NCI-H1694 treated with DMSO at 0.1 percent for 48 hours (cell line): ENCODE results near the gene TBC1D20.
A peak's percentile ranks its signal among the peaks of the same experiment; 100 is the strongest.
"Not testable (repeated sequence)": the region's sequence is repeated elsewhere in the genome, so short reads cannot be mapped to it uniquely, and the experiment has no call there.

ENCODE experiments used
- DNase-seq: peaks from one replicate; lab custom pipeline; 2025; lab: John Stamatoyannopoulos, UW

Gene TBC1D20

GRCh38 chr20:462199-462991 is at the start of gene TBC1D20:
Gene TBC1D20, minus strand, starts transcription at chr20:462533. Its CDS starts 128 bp downstream, at chr20:462405.
- DNase-seq, result peak; percentile 71

GRCh38 chr20:510328-511057 is 48.2 kb upstream of the TBC1D20 start:
- not testable (repeated sequence) for DNase-seq

- DNase-seq, result not testable (repeated sequence)
These were observed 46.0 kb upstream of the TBC1D20 start for GRCh38 chr20:508364-508787.

GRCh38 chr20:507761-508332 is 45.5 kb upstream of the TBC1D20 start:
- no peak for DNase-seq

GRCh38 chr20:507006-507758 is 44.8 kb upstream of the TBC1D20 start:
- DNase-seq, result no peak

- DNase-seq, result no peak
These were observed 42.3 kb upstream of the TBC1D20 start for GRCh38 chr20:504632-505075.

- DNase-seq, result no peak
These were observed 40.9 kb upstream of the TBC1D20 start for GRCh38 chr20:503048-503737.

- no peak for DNase-seq
These were observed 35.6 kb upstream of the TBC1D20 start for GRCh38 chr20:497979-498378.

GRCh38 chr20:496126-496696 is 33.9 kb upstream of the TBC1D20 start:
- DNase-seq, result no peak

GRCh38 chr20:492159-492558 is 29.8 kb upstream of the TBC1D20 start:
- no peak for DNase-seq

GRCh38 chr20:487655-488054 is 25.3 kb upstream of the TBC1D20 start:
- no peak for DNase-seq

- no peak for DNase-seq
These were observed 21.7 kb upstream of the TBC1D20 start for GRCh38 chr20:483815-484644.

- DNase-seq, result no peak
These were observed 18.8 kb upstream of the TBC1D20 start for GRCh38 chr20:481167-481566.

- DNase-seq, result no peak
These were observed 17.7 kb upstream of the TBC1D20 start for GRCh38 chr20:480044-480443.

GRCh38 chr20:479487-479886 is 17.2 kb upstream of the TBC1D20 start:
- DNase-seq, result no peak

GRCh38 chr20:478949-479429 is 16.7 kb upstream of the TBC1D20 start:
- DNase-seq, result peak; percentile 50

GRCh38 chr20:478010-478948 is 15.9 kb upstream of the TBC1D20 start:
- no peak for DNase-seq

GRCh38 chr20:476561-477249 is 14.4 kb upstream of the TBC1D20 start:
- not testable (repeated sequence) for DNase-seq
